Measurements from ENCODE around the gene OTUD3.

Gene OTUD3

GRCh38 chr1:19941206-19941568, 59.0 kb downstream of the OTUD3 start:
- H3K27ac ChIP-seq, result no peak overlapping the region
- TF ChIP-seq CTCF (conservative IDR thresholded peaks at IDR 0.05) (no peak), ZFX (IDR thresholded peaks at IDR 0.05) (no peak)

- no peak overlapping the region for H3K27ac ChIP-seq
- TF ChIP-seq ZFX (IDR thresholded peaks at IDR 0.05) (no peak), CTCF (conservative IDR thresholded peaks at IDR 0.05) (no peak)
These were observed 59.9 kb downstream of the OTUD3 start for GRCh38 chr1:19942088-19942487.

GRCh38 chr1:19942657-19943056, 60.5 kb downstream of the OTUD3 start:
- H3K27ac ChIP-seq, result no peak overlapping the region
- no peak for TF ChIP-seq ZFX (IDR thresholded peaks at IDR 0.05)

GRCh38 chr1:19945914-19946313, 63.7 kb downstream of the OTUD3 start:
- TF ChIP-seq ZFX (IDR thresholded peaks at IDR 0.05) (no peak), CTCF (conservative IDR thresholded peaks at IDR 0.05) (no peak)
- H3K27ac ChIP-seq, result no peak overlapping the region

GRCh38 chr1:19946331-19946751, 64.1 kb downstream of the OTUD3 start:
- H3K27ac ChIP-seq, result no peak overlapping the region
- TF ChIP-seq CTCF (conservative IDR thresholded peaks at IDR 0.05) (no peak), ZFX (IDR thresholded peaks at IDR 0.05) (no peak)

- no peak for TF ChIP-seq CTCF (conservative IDR thresholded peaks at IDR 0.05)
- TF ChIP-seq ZFX (IDR thresholded peaks at IDR 0.05), result no peak
- no peak overlapping the region for H3K27ac ChIP-seq
These were observed 64.8 kb downstream of the OTUD3 start for GRCh38 chr1:19946971-19947370.

- TF ChIP-seq ZFX (IDR thresholded peaks at IDR 0.05) (no peak), CTCF (conservative IDR thresholded peaks at IDR 0.05) (no peak)
These were observed 66.8 kb downstream of the OTUD3 start for GRCh38 chr1:19949016-19949415.

GRCh38 chr1:19954059-19954458, 71.9 kb downstream of the OTUD3 start:
- TF ChIP-seq CTCF (conservative IDR thresholded peaks at IDR 0.05), result no peak
- no peak for TF ChIP-seq ZFX (IDR thresholded peaks at IDR 0.05)

More at GRCh38 chr1:19949016-19949415, 66.8 kb downstream of the OTUD3 start:
- no peak overlapping the region for H3K27ac ChIP-seq

More at GRCh38 chr1:19954059-19954458, 71.9 kb downstream of the OTUD3 start:
- H3K27ac ChIP-seq, result no peak overlapping the region

All from C4-2B (cell line).